Measurements from ENCODE around the gene TBCK.
"Not testable (repeated sequence)": the region's sequence is repeated elsewhere in the genome, so short reads cannot be mapped to it uniquely, and the experiment has no call there.

Gene TBCK

DNA sequence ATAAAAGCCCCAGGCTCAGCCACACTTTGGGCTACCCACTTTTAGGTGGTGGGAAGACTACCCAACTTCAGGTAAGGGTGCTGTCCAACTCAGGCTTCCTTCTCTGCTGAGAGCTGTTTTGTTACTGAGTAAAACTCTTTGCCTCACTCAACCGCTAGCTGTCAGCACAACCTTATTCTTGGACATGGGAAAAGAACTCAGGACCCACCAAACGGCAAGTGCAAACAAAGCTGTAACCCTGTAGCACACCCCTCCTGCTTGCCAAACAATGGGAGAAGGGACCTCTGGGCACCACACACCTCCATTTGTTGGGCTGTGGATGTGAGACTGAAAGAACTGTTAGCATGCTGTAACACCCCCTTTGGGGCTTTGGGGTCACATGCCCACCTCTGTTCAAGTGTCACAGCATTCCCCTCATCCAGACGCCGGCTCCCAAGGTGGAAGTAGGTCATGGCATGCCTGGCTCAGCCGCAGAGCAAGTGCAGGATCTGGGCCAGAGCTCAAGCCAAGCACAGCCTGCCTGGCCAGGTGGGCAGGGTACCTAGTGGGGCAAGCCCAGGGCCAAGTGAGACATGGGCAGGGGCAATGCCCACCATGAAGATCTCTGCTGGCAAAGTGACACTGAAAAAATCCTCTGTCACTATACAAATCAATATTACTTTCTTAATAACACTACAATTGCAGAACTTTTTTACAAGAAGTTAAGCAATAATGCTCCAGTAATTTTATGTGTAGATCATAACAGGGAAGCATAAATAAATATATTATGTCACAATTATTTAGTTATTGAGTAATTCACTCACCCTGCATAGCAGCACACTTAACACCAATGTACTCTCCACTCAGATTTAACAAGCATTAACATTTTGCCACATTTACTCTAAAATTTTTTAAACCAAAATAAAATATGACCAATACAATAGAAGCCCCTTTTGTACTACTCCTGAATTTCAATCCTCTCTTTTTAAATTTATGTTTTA, 107.2 kb downstream of the TBCK start:
- DNase-seq, result no peak

DNA sequence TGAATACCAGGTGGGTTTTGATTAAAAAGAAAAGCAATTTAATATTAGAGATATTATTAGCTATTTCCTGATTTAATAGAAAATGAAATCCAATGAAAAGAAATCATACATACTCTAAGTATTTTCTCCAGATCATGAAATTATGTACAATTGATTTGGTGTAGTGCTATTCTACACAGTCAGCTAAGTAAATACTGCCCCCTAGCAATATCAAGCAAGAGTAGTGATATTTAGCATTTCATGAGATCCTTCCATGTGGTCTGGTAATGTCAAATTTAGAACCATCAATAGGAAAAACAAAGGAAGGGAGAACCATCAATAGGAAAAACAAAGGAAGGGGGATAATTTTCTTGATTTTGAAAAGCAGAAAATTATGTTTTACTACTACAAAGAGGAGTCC, 114.6 kb downstream of the TBCK start:
- no peak for DNase-seq

DNA sequence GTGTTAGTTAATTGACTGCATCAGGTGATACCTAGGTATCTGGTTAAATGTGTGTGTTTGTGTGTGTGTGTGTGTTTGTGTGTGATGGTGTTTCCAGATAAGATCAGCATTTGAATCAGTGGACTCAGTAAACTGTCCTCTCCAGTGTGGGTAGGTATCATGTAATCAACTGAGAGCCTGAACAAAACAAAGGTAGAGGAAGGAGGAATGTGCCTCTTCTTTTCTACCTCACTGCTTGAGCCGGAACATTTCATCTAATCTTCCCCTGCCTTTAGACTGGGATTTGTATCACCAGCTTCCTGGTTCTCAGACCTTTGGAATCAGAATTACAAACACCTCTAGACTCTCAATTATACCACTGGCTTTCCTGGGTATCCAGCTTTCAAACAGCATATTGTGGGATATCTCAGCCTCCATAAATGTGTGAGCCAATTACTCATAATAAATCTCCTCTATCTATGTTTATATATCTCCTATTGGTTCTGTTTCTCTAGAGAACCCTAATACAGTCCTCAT, 120.5 kb downstream of the TBCK start:
- DNase-seq, result no peak

DNA sequence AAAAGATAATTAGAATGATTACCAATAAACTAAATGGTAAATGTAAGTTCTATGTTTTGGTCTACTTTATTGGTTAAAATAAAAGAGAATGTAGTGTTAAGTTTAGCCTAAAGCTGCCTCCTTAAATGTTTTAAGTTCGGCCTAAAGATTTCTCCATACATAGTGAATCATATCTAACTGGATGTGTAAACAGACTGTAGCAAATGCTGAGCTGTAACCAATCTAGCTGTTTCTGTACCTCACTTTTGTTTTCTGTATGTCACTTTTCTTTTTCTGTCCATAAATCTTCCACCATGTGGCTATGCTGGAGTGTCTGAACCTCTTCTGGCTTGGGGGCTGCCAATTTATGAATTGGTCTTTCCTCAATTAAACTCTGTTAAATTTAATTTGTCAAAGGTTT, 121.2 kb downstream of the TBCK start:
- no peak for DNase-seq

DNA sequence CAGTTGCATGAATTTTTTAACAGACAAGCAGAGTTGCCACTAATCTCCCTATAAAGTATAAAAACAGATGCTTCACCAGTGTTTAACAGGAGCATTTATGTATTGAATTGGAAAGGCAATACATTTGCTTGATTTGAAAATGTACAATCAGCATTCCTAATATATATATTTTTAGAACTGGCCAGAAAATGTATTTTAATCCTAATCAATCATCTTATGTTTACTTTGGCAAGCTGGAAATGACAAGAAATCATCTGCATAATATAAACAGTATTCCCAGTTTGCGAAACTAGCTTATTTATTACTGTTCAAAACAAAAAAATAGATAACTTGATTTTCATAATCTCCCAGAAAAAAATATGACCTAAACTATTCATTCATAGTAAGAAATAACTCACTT, 123.9 kb downstream of the TBCK start:
- no peak for DNase-seq

DNA sequence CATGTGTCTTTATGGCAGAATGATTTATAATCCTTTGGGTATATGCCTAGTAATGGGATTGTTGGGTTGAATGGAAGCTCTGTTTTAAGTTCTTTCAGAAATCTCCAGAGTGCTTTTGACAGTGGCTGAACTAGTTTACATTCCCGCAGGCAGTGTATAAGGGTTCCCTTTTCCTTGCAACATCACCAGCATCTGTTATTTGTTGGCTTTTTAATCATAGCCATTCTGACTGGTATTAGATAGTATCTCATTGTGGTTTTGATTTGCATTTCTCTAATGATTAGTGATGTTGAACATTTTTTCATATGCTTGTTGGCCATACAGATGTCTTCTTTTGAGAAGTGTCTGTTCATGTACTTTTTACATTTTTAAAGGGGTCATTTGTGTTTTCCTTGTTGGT, 129.8 kb downstream of the TBCK start:
- no peak for DNase-seq

DNA sequence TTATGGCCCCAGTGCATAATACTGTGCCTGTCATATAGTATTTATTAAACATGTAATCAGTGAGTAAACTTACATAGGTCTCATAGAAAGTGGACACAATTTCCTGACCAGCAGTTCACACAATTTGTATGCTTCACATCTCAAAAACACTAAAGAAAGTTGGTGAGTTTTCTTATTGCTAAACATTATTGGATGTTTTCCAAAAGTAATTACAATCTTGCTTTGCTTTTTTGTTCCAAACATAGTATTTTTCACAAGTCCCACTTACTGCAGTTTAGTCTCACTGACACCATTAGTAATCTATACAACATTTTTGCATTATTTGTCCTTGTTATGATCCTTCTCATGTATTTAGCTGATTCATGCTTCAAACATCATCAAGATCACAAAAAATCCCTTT, 132.5 kb downstream of the TBCK start:
- no peak for DNase-seq

DNA sequence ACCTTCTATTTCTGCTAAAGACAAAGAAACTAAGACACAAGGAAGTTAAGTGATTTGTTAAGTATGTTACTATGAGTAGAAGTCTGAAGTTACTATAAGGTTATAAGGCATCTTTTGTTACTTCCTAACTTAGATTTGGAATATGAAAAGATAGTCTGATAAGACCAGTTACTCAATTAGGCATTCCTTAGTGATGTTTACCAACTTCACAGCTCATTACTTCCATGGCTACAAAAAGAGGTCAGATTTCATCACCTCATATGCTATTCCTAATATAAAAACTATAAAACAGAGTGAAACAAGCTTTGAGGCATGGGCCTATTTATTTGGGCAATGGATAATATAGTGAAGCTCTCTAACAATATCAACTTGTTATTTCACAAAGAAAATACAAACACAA, 143.1 kb downstream of the TBCK start:
- no peak for DNase-seq

DNA sequence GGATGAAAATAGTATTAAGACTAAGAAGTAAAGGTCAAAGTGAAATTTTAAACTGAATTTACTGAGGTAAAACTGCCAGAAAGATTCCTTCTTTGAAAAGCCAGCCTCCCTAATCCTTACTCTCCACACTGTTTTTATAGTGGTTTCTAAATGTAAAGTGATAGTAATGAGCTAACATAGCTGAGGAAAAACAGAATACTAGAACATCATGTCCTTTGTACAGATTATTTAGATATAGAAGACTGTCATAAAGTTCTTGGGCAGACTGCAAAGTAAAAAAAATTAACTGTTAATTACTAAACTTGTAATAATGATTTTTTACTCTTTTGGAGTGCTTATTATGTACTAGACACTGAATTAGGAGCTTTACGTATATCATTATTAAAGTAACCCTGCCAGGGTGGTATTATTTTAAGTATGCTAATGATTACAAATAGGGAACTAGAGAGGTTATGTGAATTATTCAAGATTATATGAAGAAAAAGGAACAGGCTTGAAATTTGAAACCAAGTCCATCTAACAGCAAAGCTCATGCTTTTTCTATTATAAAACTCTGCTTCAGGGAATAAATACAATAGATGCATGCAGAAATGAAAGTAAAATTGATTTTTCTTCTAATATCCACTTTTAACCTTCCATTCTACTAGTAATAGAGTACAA, 150.5 kb downstream of the TBCK start:
- DNase-seq, result no peak

DNA sequence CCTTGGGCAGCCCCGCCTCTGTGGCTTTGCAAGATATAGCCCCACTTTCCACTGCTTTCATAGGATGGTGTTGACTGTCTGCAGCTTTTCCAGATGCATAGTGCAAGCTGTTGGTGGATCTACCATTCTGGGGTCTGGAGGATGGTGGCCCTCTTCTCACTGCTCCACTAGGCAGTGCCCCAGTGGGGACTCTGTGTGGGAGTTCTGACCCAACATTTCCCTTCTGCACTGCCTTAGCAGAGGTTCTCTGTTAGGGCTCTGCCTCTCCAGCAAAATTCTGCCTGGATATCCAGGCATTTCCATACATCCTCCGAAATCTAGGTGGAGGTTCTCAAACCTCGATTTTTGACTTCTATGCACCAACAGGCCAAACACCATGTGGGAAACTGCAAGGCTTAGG, 153.7 kb downstream of the TBCK start:
- DNase-seq, result no peak

DNA sequence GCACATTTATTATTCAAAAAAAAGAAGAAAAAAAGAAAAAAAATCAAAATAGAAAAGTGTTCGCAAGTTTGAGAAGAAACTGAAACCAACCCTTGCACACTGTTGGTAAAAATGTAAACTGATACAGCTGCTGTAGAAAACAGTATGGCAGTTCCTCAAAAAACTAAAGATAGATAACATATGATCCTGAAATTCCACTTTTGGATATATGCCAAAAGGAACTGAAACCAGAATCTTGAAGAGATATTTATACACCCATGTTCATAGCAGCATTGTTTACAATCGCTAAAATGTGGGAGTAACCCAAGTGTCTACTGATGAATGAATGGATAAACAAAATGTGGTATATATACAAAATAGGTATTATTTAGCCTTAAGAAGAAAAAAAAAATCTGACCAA, 155.4 kb downstream of the TBCK start:
- DNase-seq, result no peak

DNA sequence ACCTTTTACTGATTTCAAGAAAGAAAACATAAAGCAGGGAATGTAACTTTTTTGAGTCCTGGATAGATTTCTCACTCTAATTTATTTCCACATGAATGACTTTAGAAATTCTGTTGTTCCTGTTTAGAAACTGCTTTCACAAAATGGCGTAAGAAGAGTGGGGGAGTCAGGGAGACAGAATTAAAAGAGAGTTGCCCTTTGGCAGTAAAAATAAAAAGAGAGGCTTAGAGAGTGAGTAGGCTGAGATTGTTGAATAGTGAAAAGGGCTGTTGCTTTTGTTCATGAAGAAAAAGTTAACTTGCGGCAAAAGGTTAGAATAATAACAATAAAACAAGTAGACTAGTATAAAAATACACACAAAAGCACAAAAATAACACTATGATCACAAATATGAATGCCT, 166.1 kb downstream of the TBCK start:
- no peak for DNase-seq

DNA sequence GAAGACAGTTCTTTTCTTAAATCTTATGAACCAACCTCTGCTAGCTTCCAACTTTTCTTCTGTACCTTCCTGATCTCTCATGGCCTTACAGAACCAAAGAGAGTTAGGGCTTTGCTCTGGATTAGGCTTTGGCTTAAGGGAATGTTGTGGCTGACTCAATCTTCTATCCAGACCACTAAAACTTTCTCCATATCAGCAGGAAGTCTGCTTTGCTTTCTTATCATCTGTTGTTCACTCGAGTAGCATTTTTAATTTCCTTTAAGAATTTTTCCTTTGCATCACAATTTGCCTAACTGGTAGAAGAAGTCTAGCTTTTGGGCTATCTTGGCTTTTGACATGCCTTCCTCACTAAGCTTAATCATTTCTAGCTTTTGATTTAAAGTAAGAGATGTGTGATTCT, 167.0 kb downstream of the TBCK start:
- no peak for DNase-seq

DNA sequence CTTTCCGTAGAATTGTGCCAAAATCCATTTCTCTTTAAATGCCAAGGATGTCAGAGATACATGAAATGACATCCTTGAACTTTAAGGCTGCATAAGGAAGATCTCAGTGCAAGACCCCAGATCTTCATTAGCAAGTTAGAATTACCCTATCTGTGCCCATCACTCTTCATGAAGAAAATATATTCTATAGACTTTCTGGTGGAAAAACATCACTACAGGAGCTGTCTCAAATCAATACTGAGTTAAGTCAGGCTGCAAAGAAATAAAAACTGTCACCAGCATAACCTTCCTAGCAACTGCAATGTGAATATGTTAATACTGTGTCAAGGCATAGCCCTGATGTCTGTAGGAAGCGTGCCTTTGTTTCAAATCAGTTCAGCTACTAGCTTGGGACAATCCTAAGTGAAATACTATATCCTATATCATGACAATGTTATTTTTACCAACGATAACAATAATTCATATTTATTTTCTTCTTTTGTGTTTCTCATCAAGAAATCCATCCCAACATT, 173.3 kb downstream of the TBCK start:
- DNase-seq, result no peak

DNA sequence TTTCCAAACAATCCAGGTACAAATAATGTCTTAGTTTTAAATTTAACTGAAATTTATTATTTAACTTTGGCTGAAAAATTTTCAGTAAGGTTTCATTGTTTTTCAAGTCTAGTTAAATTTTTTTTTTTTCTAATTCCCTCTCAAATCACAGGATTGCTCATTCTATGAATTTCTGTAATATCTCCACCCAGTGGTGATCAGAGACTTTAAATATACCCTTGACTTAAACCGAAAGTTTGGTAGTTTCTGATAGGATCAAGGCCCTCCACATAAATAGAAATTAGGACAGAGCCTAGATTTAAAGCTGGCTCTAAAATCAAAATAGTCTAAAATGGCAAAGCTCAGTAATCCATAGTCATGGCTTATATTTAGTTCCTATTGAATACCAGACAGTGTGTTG, 175.4 kb downstream of the TBCK start:
- no peak for DNase-seq

DNA sequence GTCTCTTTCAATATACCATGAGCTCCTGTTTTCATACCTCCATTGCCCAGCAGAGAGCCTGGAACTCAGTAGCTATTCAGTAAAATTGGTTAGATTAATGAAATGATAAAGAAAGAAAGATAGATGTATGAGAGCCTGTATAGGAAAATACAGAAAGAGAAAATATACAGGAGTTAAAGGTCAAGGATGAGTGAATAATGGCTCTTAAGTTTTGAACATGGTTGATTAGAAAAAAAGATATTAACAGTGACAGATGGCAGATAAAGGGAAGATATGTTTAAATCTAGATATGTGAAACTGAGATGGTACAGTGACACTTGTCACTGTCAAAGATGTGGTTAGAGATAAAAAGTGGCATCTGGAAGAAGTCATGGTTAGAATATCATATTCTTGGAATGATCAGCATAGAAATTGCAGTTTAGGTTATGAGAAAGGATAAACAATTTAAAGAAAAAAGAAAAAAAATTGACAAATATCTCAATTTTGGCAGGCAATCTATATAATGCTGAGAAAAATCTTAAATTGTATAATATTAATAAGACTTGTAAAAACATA, 179.2 kb downstream of the TBCK start:
- no peak for DNase-seq

DNA sequence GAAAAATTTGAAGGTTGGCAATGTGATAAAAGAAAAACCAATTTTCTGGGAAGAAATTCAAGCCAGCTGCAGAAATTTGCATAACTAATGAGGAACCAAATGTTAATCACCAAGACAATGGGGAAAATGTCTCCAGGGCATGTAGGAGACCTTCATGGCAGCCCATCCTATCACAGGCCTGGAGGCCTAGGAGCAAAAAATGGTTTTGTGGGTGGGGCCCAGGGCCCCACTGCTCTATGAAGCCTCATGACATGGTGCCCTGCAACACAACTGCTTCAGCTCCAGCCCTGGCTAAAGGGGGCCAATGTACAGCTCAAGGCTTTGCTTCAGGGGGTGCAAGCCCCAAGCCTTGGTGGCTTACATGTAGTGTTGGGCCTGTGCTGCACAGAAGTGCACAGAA, 184.0 kb downstream of the TBCK start:
- no peak for DNase-seq

DNA sequence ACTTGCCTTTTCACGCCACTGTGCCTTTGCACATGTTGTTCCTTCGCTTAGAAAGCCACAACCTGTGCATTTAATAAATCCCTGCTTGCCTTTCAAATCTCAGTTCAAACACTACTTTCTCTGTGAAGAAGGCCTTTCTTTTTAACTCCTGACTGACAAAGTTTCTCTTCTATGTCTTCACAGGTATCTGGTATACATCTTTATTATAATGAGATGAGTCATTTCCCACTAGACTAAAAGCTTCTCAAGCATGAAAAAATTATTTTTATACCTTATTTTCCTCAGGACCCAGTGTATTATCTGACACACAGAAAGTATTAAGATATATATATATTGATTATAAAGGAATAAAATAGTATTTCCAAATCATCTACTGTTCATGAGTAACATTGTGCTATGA, 189.9 kb downstream of the TBCK start:
- DNase-seq, result no peak

DNA sequence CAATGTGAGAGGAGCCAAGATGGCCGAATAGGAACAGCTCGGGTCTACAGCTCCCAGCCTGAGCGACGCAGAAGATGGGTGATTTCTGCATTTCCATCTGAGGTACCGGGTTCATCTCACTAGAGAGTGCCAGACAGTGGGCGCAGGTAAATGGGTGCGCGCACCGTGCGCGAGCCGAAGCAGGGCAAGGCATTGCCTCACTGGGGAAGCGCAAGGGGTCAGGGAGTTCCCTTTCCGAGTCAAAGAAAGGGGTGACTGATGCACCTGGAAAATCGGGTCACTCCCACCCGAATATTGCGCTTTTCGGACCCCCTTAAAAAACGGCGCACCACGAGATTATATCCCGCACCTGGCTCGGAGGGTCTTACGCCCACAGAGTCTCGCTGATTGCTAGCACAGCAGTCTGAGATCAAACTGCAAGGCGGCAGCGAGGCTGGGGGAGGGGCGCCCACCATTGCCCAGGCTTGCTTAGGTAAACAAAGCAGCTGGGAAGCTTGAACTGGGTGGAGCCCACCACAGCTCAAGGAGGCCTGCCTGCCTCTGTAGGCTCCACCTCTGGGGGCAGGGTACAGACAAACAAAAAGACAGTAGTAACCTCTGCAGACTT, 196.0 kb downstream of the TBCK start:
- not testable (repeated sequence) for DNase-seq

DNA sequence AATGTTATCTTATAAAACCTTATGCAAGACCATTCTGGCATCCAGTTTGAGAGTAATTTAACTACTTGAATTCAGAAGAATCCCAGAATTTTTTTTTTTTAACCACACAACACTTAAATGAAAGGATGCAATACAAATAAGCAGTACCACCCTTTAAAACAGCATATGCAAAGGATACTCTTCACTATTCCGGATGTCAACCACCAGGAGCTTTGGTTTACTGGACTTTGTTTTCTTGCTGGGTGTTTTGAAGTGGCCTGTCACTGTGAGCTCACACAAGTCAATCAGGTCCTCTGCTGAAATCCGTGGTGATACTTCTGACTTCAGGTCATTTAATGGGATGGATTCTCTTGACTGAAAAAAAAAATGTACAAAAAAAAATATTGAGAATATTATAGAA, 200.0 kb downstream of the TBCK start:
- no peak for DNase-seq

DNA sequence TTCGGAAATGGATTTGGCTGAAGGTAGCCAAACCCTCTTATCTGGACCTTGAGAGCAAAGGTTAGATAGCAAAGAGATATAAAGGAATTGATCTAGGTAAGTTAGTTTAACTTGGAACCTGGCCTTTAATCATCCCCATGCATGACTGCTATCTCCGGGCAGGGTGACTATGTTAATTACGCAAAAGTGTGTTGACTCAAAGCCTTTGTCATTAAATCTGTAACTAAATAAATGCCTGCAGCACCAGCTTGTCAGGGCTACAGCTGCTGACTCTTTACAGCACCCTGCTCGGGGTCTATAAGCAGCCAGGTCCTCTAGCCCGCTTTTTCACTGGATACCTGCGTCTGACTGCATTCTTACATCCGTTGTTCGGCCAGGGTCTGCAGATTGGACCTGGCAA, 201.7 kb downstream of the TBCK start:
- DNase-seq, result no peak

DNA sequence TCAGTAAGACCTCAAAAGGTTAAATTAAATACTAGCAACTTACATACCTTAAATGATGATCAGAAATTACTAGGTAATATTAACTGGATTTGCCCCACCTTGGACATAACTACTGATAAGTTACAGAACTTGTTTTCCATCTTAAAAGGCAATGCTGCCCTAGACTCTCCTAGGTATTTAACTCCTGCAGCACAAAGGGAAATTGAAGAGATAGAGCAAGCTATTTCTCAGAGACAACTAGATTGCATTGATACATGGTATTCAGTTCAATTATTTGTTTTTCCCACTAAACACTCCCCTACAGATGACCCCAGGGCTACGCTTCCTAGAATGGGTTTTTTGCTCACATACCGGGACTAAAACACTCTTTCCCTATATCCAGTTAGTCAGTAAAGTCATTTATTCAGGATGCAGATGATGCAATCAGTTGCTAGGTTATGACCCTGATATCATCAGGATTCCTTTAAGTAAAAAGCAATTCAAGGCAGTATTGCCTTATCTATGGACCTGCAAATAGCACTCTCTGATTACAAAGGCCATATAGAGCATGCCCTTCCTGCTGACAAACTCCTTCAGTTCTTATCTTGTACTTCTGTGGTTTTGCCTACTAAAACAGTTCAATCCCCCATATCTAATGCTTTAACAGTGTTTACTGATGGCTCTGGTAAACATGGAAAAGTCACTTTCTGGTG, 204.1 kb downstream of the TBCK start:
- not testable (repeated sequence) for DNase-seq

DNA sequence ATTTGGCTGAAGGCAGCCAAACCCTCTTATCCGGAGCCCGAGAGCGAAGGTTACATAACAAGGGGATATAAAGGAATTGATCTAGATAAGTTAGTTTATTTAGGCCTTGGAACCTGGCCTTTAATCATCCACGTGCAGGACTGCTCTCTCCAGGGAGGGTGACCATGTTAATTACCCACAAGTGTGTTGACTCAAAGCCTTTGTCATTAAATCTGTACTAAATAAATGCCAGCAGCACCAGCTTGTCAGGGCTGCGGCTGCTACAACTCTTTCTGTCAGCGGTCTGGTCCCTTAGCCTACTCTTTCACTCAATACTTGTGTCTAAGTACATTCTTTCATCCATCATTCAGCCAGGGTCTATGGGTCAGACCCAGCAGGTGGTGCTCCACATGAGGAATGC, 206.1 kb downstream of the TBCK start:
- DNase-seq, result no peak
